Esophagus squamous epithelium (tissue), 4 donors: ENCODE measurements around the gene SLX9.

Source experiments
- POLR2A ChIP-seq, 4 donors: fragments of 450-650 bp; IDR thresholded peaks; one replicate each; pipeline ENCODE4 v1.6.1; 2017; ENCODE audit warnings: antibody characterized with exemption in 4 of 4, mild to moderate bottlenecking in 4 of 4, moderate library complexity in 3 of 4
- TF ChIP-seq, protein P1 (sequence below), 6 experiments: fragments of 450-650 bp in 4 of 6; fragments of 200-600 bp in 2 of 6; sonication (generic) in 2 of 6; IDR thresholded peaks; one replicate each; pipeline ENCODE4 v1.5.1; 2016 to 2019; ENCODE audit warnings: antibody characterized with exemption in 6 of 6, mild to moderate bottlenecking in 4 of 6, moderate library complexity in 4 of 6

DNA sequence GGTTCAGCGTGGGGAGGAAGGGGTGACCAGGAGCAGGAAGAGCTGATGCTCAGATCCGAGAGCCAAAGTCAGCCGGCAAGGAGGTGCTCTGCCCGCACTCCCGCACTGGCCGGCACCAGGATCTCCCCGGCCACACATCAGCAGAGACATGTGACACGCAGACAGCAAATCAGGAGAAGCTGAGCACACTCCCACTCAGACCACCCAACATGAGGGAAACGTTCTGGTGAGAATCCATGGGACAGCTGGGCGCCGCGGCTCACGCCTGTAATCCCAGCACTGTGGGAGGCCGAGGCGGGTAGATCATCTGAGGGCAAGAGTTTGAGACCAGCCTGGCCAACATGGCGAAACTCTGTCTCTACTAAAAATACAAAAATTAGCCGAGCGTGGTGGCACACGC is 47.7 kb upstream of the SLX9 start:
- TF ChIP-seq, protein P1, sequence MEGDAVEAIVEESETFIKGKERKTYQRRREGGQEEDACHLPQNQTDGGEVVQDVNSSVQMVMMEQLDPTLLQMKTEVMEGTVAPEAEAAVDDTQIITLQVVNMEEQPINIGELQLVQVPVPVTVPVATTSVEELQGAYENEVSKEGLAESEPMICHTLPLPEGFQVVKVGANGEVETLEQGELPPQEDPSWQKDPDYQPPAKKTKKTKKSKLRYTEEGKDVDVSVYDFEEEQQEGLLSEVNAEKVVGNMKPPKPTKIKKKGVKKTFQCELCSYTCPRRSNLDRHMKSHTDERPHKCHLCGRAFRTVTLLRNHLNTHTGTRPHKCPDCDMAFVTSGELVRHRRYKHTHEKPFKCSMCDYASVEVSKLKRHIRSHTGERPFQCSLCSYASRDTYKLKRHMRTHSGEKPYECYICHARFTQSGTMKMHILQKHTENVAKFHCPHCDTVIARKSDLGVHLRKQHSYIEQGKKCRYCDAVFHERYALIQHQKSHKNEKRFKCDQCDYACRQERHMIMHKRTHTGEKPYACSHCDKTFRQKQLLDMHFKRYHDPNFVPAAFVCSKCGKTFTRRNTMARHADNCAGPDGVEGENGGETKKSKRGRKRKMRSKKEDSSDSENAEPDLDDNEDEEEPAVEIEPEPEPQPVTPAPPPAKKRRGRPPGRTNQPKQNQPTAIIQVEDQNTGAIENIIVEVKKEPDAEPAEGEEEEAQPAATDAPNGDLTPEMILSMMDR (IDR thresholded peaks at IDR 0.05) = no peak
- no peak for TF ChIP-seq POLR2A (IDR thresholded peaks at IDR 0.05)
